ENCODE measurements around the gene PPIF.

The PPIF gene

DNA sequence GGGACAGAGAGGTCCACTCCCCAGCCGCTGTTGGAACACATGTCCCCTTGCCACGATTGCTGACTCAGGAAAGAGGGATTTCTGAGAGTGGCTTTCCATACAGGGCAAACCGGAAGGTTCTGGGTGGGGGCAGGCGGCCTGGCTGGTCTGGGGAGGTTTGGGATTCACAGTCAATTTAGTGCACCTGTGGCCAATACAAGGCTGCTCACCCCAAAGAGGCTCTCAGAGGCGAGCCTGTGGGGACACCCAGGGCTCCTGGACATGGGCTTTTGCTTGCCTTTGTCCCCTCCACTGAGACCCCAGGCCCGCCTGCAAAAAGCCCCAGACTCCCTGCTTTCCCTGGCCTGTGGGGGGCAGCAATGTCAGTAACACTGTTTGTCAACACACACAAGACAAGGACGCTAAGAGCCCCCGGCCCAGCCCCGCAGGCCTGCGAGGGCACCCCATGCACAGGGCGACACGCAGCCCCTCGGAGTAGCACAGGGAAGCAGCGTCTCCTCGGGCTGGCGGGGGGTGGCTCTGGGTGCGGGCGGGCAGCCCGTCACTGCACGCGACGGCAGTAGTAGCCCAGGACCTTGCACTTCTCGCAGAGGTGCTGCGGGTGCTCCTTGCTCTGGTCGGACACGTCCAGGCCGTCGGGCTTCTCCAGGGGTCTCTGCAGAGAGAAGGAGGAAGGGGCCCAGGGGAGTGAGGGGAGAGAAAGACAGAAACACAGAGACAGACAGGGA, 38.7 kb downstream of the PPIF start:
- Histone ChIP-seq H3K27me3 (ENCODE audit: control insufficient read depth in 2 of 2, insufficient read depth in 2 of 2, low read length in 2 of 2) (no peaks in the 10 kb centered on the region), H3K4me1 (ENCODE audit: control insufficient read depth in 2 of 2, insufficient read depth in 2 of 2, low read length in 2 of 2) (peaks cover 4 to 6% of the 10 kb centered on the region in 2 donors), H3K36me3 (ENCODE audit: control insufficient read depth in 2 of 2, insufficient read depth in 2 of 2, low read length in 2 of 2) (no peaks in the 10 kb centered on the region), H3K9ac (ENCODE audit: low read depth in 1 of 2, low read length in 2 of 2) (no peak overlapping the region), H3K27ac (ENCODE audit: low read depth in 2 of 2, low read length in 2 of 2) (no peak overlapping the region), H3K9me3 (ENCODE audit: control insufficient read depth in 2 of 2, low read length in 2 of 2) (no peaks in the 10 kb centered on the region), H3K4me3 (ENCODE audit: low read length in 2 of 2) (no peak overlapping the region)

GRCh38 chr10:79386637-79387465, 39.6 kb downstream of the PPIF start:
- Histone ChIP-seq H3K4me3 (ENCODE audit: low read length in 2 of 2) (no peak overlapping the region), H3K9ac (ENCODE audit: low read depth in 1 of 2, low read length in 2 of 2) (no peak overlapping the region), H3K27me3 (ENCODE audit: control insufficient read depth in 2 of 2, insufficient read depth in 2 of 2, low read length in 2 of 2) (no peaks in the 10 kb centered on the region), H3K9me3 (ENCODE audit: control insufficient read depth in 2 of 2, low read length in 2 of 2) (no peaks in the 10 kb centered on the region), H3K27ac (ENCODE audit: low read depth in 2 of 2, low read length in 2 of 2) (peak overlapping the region in 1 of 2 donors; percentile 9), H3K4me1 (ENCODE audit: control insufficient read depth in 2 of 2, insufficient read depth in 2 of 2, low read length in 2 of 2) (peaks cover 2 to 3% of the 10 kb centered on the region in 2 donors), H3K36me3 (ENCODE audit: control insufficient read depth in 2 of 2, insufficient read depth in 2 of 2, low read length in 2 of 2) (no peaks in the 10 kb centered on the region)

DNA sequence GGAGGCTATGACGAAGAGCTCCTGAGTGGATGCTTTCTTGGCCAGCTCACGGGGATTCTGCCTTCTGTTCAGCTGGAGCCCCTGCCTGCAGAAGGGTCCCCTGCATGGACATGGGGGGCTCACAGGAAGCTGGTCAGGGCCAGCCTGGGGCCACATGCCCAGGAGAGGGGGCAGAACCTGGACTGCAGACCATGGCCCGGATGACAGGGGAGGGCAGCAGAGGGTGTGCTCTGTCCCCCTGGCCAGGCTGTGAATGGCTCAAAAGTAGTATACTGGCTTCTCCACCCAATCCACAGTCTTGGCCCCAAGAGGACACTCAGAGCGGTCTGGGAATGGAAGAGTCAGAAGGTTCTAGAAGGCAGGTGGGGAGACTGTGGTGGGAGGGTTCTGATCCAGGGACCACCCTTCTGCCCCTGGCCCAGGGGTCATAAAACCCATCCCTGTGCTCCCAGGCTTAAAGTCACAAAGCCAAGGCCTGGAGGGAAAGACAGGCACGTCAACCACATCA, 40.3 kb downstream of the PPIF start:
- Histone ChIP-seq H3K27ac (ENCODE audit: low read depth in 2 of 2, low read length in 2 of 2) (no peak overlapping the region), H3K9me3 (ENCODE audit: control insufficient read depth in 2 of 2, low read length in 2 of 2) (no peaks in the 10 kb centered on the region), H3K27me3 (ENCODE audit: control insufficient read depth in 2 of 2, insufficient read depth in 2 of 2, low read length in 2 of 2) (no peaks in the 10 kb centered on the region), H3K36me3 (ENCODE audit: control insufficient read depth in 2 of 2, insufficient read depth in 2 of 2, low read length in 2 of 2) (no peaks in the 10 kb centered on the region), H3K9ac (ENCODE audit: low read depth in 1 of 2, low read length in 2 of 2) (no peak overlapping the region), H3K4me1 (ENCODE audit: control insufficient read depth in 2 of 2, insufficient read depth in 2 of 2, low read length in 2 of 2) (no peaks in the 10 kb centered on the region), H3K4me3 (ENCODE audit: low read length in 2 of 2) (no peak overlapping the region)

DNA sequence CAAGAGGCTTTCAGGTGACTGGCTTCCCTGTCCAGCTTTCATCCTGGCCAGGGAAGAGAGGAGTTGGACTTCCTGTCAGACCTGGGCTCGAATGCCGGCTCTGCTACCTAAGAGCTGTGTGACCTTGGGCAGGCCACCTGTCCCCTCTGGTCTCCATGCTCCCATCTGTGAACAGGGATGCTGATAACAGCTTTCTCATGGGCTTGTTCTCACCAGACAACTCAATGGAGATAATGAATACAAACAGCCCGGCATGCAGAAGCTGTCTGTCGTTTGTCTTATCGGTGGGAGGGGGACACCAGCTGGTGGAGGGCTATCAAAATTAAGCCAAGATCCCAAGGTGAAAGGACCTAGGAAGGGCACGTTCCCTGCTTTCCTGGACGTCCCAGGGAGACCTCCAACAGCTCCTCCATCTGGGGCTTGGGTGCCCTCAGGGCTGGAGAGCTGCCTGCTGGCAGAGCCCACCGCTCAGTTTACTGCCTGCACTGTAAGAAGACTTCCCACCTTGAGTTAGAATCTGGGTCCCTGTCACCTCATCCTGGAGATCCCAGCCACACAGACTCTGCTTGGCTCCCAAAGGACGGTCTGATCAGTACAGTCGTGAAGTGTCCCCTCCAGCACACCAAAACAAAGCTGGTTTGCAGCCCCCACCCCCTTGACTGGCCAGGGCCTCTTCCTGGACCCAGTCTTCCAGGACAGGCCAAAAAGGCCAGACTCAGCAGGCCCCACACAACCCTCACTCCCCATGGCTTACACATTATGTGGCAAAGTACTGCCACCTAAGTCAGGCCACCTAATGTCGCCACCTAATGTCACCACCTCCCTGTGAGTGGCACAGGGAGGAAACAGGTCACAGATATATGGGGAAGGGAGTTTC, 40.9 kb downstream of the PPIF start:
- Histone ChIP-seq H3K4me1 (ENCODE audit: control insufficient read depth in 2 of 2, insufficient read depth in 2 of 2, low read length in 2 of 2) (no peaks in the 10 kb centered on the region), H3K27ac (ENCODE audit: low read depth in 2 of 2, low read length in 2 of 2) (no peak overlapping the region), H3K4me3 (ENCODE audit: low read length in 2 of 2) (no peak overlapping the region), H3K27me3 (ENCODE audit: control insufficient read depth in 2 of 2, insufficient read depth in 2 of 2, low read length in 2 of 2) (no peaks in the 10 kb centered on the region), H3K36me3 (ENCODE audit: control insufficient read depth in 2 of 2, insufficient read depth in 2 of 2, low read length in 2 of 2) (no peaks in the 10 kb centered on the region), H3K9me3 (ENCODE audit: control insufficient read depth in 2 of 2, low read length in 2 of 2) (no peaks in the 10 kb centered on the region), H3K9ac (ENCODE audit: low read depth in 1 of 2, low read length in 2 of 2) (no peak overlapping the region)

DNA sequence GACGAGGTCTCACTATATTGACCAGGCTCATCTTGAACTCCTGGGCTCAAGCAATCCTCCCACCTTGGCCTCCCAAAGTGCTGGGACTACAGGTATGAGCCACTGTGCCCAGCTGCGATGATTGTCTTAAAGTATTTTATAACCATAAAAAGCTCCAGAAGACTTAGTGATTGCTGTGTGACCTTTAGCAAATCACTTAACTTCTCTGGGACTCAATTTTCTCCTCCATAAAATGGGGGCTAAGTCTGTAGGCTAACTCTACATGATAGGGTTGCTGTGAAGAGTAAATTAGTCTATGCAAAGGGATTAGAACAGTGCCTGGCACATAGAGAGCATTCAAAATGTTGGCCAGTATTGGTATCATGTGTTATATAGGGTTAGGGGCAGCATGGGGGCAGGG, 42.8 kb downstream of the PPIF start:
- Histone ChIP-seq H3K9me3 (ENCODE audit: control insufficient read depth in 2 of 2, low read length in 2 of 2) (no peaks in the 10 kb centered on the region), H3K9ac (ENCODE audit: low read depth in 1 of 2, low read length in 2 of 2) (no peak overlapping the region), H3K27me3 (ENCODE audit: control insufficient read depth in 2 of 2, insufficient read depth in 2 of 2, low read length in 2 of 2) (no peaks in the 10 kb centered on the region), H3K4me3 (ENCODE audit: low read length in 2 of 2) (no peak overlapping the region), H3K36me3 (ENCODE audit: control insufficient read depth in 2 of 2, insufficient read depth in 2 of 2, low read length in 2 of 2) (no peaks in the 10 kb centered on the region), H3K27ac (ENCODE audit: low read depth in 2 of 2, low read length in 2 of 2) (no peak overlapping the region), H3K4me1 (ENCODE audit: control insufficient read depth in 2 of 2, insufficient read depth in 2 of 2, low read length in 2 of 2) (no peaks in the 10 kb centered on the region)

DNA sequence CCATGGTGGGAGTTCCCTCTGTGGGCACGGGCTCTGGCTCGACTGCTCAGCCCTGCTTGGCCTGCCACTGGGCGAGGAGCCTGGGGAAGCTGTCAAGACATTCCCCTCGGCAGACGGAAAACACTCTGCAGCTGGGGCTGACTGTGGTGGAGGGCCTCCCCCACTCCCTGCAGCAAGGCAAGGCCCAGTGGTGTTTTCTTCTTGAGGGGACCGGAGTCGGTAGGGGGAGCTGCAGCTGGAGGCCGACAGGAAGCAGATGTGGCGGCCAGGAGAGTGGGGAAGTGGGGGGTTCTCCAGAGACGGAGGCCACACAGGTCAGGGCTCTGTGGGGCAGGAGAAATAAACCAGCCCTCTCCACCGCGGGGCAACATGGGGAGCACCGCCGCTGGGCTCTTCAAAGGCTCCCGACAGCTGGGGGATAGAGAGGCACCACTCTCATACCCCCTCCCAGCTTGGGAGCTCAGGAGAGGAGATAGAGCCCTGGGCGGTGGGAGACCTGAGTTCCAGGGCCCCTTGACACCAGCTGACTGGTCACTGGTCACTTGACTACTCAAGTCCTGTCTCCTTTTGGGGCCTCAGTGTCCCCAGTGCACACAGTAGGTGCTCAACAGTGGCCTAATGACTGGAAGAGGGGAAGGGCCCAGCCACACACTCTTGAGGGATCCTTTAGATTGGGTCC, 43.4 kb downstream of the PPIF start:
- Histone ChIP-seq H3K36me3 (ENCODE audit: control insufficient read depth in 2 of 2, insufficient read depth in 2 of 2, low read length in 2 of 2) (no peaks in the 10 kb centered on the region), H3K27me3 (ENCODE audit: control insufficient read depth in 2 of 2, insufficient read depth in 2 of 2, low read length in 2 of 2) (no peaks in the 10 kb centered on the region), H3K4me1 (ENCODE audit: control insufficient read depth in 2 of 2, insufficient read depth in 2 of 2, low read length in 2 of 2) (no peaks in the 10 kb centered on the region), H3K9me3 (ENCODE audit: control insufficient read depth in 2 of 2, low read length in 2 of 2) (no peaks in the 10 kb centered on the region), H3K27ac (ENCODE audit: low read depth in 2 of 2, low read length in 2 of 2) (peak overlapping the region in 1 of 2 donors; percentile 23), H3K9ac (ENCODE audit: low read depth in 1 of 2, low read length in 2 of 2) (peak overlapping the region in 1 of 2 donors; percentile 7), H3K4me3 (ENCODE audit: low read length in 2 of 2) (no peak overlapping the region)

DNA sequence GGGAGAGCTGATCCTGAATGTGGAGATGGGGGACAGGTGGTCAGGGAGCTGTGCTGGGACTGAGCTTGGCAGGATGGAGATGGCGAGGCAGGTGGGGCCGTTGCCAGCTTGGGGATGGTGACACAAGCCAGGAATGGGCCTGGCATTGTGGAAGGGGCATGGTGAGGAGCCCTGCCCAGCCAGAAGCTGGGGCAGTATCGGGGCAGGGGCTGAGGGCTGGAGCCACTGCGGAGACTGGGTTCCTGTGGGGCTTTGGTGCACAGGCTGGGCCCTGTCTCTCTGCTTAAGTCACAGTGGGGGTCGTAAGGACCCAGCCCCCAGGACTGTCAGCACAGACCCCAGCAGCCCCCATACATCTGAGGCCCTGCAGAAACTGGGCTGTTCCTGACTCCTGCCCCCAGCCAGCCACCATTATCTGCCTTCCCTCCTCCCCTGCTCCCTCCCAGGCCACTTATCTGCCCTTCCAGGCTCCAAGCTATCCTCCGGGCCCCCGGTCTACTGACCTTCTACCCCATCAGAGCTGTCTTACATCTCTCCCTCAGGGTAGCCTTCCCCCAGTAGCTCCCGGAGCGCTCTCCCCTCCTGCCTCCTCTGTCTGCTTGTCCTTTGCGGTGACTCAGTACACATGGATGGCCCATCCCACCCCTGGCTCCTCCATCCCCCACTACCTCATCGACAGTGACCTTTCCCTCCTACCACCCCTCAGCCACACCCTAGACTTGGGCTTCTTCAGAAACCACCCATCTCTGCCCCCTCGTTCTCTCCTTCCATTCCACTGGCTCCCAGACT, 44.2 kb downstream of the PPIF start:
- H3K36me3 ChIP-seq (ENCODE audit: control insufficient read depth in 2 of 2, insufficient read depth in 2 of 2, low read length in 2 of 2), result no peaks in the 10 kb centered on the region
- H3K9ac ChIP-seq (ENCODE audit: low read depth in 1 of 2, low read length in 2 of 2), result peak overlapping the region in 1 of 2 donors; percentile 7
- H3K9me3 ChIP-seq (ENCODE audit: control insufficient read depth in 2 of 2, low read length in 2 of 2), result no peaks in the 10 kb centered on the region
- no peaks in the 10 kb centered on the region for H3K4me1 ChIP-seq (ENCODE audit: control insufficient read depth in 2 of 2, insufficient read depth in 2 of 2, low read length in 2 of 2)
- no peaks in the 10 kb centered on the region for H3K27me3 ChIP-seq (ENCODE audit: control insufficient read depth in 2 of 2, insufficient read depth in 2 of 2, low read length in 2 of 2)
- no peak overlapping the region for H3K4me3 ChIP-seq (ENCODE audit: low read length in 2 of 2)
- no peak overlapping the region for H3K27ac ChIP-seq (ENCODE audit: low read depth in 2 of 2, low read length in 2 of 2)

GRCh38 chr10:79392020-79392398, 44.7 kb downstream of the PPIF start:
- Histone ChIP-seq H3K27me3 (ENCODE audit: control insufficient read depth in 2 of 2, insufficient read depth in 2 of 2, low read length in 2 of 2) (no peaks in the 10 kb centered on the region), H3K27ac (ENCODE audit: low read depth in 2 of 2, low read length in 2 of 2) (no peak overlapping the region), H3K9me3 (ENCODE audit: control insufficient read depth in 2 of 2, low read length in 2 of 2) (no peaks in the 10 kb centered on the region), H3K4me1 (ENCODE audit: control insufficient read depth in 2 of 2, insufficient read depth in 2 of 2, low read length in 2 of 2) (no peaks in the 10 kb centered on the region), H3K4me3 (ENCODE audit: low read length in 2 of 2) (no peak overlapping the region), H3K9ac (ENCODE audit: low read depth in 1 of 2, low read length in 2 of 2) (no peak overlapping the region), H3K36me3 (ENCODE audit: control insufficient read depth in 2 of 2, insufficient read depth in 2 of 2, low read length in 2 of 2) (no peaks in the 10 kb centered on the region)

Data from mucosa of rectum (tissue), 2 donors.